Loucy (cell line): ENCODE measurements around the gene ERGIC3.

Experiments used
- CTCF ChIP-seq: fragments of 200-600 bp; sonication (generic); conservative IDR thresholded peaks from 2 replicates; pipeline ENCODE4 v1.5.1; 2014; ENCODE audit warnings: mild to moderate bottlenecking, antibody characterized with exemption, low read length
- EZH2phosphoT487 ChIP-seq: fragments of 200-600 bp; IDR thresholded peaks from 2 replicates; pipeline ENCODE4 v1.6.1; 2018; ENCODE audit warnings: antibody characterized with exemption, mild to moderate bottlenecking, moderate library complexity, borderline replicate concordance

GRCh38 chr20:35582741-35583404 is 41.0 kb downstream of the ERGIC3 start:
- no peak for TF ChIP-seq CTCF
- TF ChIP-seq EZH2phosphoT487: no peak
